NCI-H2107 treated with DMSO at 0.1 percent for 48 hours (cell line): ENCODE measurements around the gene SP140.
"Not testable (repeated sequence)": the region's sequence is repeated elsewhere in the genome, so short reads cannot be mapped to it uniquely, and the experiment has no call there.

ENCODE experiments used
- DNase-seq: peaks from one replicate; lab custom pipeline; 2025; ENCODE audit not compliant: unreplicated experiment; lab: John Stamatoyannopoulos, UW

SP140 gene

DNA sequence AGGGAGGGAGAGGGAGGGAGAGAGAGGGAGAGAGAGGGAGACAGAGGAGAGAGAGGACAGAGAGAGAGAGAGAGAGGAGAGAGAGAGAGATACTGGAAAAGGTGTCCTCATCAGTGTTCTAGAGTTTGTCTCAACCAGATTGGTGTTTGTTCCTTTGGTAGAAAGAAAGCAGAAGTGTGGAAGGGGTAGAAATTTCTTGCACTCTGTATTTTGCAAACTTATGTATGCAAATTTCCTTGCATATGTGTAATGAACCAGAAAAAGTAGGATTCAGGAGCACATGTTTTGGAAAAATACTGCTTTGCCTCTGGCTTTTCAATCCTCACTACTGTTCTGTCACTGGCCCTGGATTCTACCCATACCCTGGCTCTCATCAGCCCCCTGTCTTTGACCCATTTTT is 1.1 kb upstream of the SP140 start:
- DNase-seq = no peak

DNA sequence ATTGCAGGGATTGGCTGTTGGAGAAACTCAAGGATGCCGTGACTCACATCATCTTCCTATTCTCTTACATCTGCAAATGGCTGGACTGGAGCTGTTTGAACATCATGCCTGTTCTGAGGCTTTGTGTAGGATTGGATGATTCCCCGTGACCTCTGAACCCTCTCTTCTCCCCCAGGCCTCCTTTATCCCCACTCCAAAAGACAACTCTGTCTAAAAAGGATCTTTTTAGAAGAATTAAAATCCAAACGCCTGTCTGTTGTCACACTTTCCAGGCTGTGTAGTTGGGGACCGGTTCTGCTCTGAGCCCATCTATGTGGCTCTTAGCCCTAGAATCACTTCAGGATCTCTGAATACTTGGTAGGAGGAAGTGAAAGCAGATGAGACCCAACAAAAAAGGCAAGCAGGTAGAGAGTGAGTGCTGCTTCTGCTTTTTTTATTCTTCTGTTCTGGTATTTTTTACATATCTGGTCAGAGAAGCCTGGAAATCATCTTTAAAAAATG is 565 bp downstream of the SP140 start:
- DNase-seq = no peak

DNA sequence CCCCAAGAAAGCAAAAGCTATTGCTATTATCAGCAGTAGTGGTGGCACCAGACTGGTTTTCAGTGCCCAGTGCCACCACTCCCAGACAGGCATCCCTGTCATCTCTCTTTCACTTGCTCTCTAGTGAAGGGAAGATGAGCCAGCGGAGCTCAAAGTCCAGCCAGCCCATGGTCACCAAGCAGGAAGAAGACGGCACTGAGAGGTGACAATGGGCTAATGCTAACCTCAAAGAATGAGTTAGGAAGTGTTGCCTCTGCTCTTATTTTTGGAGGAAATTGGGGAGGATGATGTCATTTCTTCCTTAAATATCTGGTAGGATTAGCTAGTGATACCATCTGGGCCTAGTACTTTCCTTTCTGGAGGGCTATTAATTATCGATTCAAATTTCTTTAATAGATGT is 1.7 kb downstream of the SP140 start:
- no peak for DNase-seq

DNA sequence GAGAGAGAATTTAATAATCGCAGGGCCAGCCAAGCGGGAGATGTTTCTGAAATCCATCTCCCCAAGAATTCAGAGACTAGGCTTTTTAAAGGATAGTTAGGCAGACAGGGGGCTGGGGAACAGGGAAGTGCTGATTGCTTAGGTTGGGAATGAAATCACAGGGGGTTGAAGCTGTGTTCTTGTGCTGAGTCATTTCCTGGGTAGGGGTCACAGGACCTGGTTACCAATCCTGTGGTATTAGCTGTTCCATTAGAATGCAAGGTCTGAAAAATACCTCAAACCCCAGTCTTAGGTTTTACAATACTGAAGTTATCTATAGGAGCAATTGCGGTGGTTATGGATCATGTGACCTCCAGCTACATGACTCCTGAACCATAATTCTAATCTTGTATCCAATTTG is 4.6 kb downstream of the SP140 start:
- no peak for DNase-seq

DNA sequence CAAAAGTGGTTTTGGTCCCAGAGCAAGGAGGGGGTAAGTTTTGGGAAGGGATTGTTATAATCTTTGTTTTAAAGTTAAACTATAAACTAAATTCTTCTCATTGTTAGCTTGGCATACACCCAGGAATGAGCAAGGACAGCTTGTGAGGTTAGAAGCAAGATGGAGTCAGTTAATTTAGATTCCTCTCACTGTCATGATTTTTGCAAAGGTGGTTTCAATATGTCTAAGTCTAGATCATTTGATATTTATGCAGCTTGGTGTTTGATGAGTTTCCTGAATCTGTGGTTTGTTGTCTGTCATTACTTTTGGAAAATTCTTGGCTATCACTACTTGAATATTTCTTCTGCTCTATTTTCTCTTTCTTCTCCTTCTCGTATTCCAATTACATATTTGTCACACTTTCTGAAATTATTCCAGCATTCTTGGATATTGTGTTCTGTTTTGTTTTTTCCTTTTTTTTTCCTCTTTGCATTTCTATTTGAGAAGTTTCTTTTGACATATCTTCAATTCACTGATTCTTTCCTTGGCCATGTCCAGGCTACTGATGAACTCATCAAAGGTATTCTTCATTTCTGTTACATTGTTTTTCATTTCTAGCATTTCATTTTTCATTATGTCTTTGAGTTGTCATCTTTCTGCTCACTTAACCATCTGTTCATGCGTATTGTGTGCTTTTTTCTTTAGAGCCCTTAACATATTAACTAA is 5.1 kb downstream of the SP140 start:
- DNase-seq = no peak

DNA sequence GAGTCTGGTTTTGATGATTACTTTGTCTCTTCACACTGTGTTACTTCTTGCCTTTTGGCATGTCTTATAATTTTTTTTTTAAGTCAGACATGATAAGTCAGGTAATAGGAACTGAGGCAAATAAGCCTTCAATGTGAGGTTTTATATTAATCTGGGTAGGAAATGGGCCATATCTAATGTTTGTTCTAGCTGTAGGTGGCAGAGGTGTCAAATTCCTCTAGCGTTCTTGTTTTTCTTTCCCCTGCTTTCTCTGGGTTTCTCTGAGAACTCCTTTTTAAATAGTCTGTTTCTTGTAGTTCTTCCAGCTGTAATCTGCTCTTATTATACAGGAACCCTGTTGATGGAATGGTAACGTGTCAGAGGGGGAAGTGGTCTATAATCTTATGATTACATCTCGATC is 5.7 kb downstream of the SP140 start:
- no peak for DNase-seq

DNA sequence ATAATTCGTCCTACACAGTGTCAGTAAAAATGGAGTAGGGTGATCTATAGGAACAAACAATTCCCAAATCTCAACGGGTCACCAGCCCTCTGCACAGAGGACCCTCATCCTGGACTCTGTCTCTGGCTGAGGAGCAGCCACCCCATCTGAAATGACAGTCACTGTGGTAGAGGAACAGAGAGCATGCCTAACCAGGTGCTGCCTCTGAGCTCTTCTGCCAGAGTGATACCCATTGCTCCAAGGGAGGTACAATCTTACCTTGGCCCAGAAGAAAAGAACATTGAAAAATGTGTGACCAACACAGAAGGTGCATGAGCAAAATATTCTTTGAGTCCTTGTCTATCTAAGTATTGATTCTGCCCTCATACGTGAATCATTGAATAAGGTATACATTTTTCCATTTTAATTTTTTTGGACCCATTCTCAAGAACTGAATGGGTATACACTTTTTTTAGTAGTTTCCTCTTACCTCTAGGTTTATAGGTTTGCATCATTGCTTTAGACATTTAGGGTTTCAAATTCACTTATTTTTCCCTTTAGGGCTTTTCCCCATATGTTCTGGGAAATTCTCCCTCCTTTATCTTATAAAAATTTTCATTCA is 8.7 kb downstream of the SP140 start:
- DNase-seq = no peak

DNA sequence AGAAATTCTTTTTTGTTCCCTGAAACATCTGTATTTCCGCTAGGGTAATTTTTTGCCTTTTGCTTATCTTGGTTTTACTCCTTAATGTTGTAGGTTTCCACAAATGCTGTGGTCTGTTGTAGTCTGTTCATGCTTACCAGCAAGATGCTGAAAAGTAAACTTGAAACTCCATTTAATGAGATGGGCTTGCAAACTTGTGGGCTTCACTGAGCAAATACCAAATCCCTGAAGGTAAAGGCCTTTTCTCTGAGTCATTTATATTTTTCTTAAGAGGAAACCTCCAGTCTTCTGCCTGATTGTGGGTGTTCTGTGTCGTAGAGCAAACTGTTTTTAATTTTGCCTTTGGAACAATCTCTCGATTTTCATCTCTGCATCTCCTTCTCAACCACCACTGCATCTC is 9.3 kb downstream of the SP140 start:
- no peak for DNase-seq

DNA sequence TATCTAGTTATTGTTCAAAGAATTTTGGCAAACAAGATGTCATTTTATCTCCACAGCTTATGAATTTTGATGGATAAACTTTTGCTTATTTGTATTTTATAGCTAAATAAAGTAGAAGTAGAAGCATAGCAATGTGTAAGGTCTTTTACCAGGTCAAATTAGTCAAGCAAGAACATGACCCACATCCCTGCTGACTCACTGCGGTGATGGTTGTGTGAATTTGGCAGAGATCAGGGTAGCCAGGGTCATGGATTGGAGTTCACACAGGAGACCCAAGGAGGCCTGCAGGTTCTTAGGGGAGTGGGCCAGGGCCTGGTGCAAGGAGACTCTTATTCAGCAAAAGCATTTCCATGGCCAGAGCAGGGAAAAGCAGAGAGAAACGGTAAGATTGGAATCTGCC is 18.7 kb downstream of the SP140 start:
- DNase-seq = no peak

DNA sequence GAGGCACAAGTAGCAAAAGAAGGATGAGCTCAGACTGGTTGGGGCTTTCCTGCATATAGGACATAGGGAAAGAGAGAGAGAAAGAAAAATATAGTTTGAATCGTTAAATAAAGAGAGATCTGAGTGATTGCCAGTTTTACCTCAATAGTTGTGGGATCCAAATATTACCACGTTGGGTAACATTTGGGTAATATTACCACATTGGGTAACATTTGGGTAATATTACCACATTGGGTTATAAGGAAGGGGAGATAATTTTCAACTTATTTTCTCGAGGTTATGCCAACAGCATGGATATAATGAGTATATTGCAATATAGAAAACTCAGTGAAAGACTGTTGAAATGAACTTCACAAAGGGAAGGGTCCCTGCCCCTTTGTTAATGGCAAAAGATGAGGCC is 20.7 kb downstream of the SP140 start:
- DNase-seq = no peak

DNA sequence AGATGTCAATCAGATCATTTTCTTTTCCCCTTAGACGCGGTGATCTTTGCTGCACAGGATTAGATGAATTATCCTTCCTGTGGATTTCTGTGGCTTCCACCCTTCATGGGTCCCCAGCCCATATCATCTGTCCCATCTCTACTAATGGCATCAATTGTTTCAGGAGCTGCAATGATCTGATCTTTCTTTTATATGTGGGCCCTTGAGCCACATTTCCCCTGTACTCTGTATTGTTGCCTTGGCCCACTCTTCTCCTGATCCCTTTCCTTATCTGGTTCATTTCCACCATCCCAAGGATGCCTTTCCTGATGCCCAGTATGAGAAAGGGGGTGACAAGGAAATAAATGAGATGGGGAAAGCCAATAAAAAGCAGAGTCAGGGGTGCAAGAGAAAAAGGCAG is 24.7 kb downstream of the SP140 start:
- no peak for DNase-seq

DNA sequence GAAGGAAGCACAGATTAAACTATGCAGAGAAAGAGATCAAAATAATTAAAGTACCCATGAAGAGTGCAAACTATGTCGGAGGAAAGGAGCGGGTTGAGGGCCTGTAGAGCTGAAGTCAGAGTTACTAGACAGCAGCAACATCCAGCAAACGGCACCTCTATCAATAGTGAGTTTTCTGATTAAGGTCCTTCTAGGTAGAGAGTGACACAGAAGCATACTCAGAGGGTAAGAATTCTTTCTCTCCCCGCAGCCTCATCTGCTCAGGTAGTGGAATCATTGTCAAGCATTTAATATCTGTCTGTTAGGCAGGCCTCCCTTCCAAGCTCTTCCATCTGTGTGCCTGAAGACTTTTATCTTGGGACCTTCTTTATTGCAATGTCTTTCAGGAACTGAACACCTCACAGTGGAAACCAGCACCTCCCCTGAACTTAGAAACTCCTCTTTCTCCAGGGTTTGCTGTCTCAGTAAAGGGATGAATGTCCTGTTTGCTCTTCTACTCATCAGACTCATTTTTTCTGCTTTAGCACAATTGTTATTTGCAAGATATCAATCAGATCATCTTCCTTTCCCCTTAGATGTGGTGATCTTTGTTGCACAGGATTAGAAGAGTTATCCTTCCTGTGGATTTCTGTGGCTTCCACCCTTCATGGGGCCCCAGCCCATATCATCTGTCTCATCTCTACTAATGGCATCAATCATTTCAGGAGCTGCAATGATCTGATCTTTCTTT is 28.8 kb downstream of the SP140 start:
- DNase-seq = no peak

DNA sequence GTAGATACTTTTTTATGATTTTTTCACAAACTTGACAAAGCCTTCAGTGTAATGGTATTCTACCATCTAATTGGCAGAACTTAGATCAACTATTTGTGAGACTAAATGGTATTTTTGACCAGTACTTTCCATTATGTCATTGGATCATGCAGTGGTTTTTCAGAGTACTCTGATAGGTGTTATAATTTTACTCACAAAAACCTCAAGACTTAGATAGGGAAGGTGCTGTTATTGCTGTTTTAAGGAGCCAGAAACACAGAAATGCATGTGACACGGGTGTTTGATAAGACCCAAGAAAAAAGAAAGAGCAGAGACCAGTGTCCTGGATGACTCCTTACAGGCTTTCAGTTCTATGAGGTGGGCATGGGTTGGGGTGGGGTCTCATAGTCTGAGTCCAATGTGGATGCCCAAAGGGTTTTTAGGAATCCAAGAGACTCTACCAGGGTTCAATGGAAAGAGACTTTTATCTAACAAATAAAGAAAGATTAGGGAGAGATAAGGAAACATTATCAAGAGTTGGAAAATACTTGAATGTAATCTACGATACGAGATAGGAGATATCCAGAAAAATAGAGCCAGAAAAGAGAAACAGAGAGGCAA is 31.3 kb downstream of the SP140 start:
- no peak for DNase-seq

DNA sequence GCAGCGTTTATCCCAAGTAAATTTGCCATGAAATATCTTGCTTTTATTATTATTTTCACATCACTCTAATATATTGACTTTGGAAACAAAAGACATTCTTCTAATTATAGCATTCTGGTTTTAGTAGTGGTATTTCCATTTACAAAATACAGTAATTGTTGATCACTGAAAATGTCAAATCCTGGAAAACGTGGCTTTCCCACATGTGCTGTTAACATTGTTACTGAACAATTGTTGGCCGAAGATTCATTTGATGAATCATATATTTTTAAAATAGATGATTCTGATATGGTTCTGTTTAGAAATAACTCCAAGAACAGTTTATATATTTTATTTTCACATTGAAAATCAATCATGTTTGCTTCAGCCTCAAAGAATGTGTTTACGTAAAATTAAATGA is 32.9 kb downstream of the SP140 start:
- no peak for DNase-seq

DNA sequence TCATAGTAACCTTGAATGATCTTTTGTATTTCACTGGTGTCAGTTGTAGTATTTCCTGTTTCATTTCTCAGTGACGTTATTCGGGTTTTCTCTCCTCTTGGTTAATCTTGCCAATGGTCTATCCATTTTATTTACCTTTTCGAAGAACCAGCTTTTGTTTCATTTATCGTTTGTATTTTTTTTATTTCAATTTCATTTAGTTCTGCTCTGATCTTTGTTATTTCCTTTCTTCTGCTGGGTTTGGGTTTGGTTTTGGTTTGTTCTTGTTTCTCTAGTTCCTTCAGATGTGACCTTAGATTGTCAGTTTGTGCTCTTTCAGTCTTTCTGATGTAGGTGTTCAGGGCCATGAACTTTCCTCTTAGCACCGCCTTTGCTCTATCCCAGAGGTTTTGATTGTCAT is 36.7 kb downstream of the SP140 start:
- DNase-seq = no peak

DNA sequence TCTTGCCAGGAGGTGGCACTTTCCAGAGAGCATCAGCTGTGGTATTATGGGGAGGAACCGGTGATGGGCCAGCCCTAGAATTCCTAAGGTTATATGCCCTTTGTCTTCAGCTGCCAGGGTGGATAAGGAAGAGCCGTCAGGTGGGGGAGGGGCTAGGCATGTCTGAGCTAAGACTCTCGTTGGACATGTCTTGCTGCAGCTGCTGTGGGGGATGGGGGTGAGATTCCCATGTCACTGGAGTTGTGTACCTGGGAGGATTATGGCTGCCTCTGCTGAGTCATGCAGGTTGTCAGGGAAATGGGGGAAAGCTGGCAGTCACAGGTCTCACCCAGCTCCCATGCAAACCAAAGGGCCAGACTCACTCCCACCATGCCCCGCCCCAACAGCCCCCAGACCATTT is 39.4 kb downstream of the SP140 start:
- DNase-seq = not testable (repeated sequence)

DNA sequence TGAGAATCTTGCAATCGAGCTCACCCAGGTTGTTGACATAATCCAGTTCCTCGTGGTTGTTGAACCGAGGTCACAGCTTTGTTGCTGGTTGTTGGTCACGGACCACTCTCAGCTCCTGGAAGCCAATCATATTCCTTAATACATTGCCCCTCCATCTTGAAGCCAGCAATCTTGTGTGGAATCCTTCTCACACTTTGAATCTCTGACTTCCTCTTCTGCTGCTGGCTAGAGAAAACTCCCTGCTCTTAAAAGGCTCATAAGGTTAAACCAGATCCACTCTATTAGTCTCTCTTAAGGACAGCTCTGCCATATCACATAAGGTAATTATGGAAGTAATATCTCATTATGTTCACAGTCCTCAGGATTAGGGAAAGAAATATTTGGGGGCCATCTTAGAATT is 41.1 kb downstream of the SP140 start:
- no peak for DNase-seq

DNA sequence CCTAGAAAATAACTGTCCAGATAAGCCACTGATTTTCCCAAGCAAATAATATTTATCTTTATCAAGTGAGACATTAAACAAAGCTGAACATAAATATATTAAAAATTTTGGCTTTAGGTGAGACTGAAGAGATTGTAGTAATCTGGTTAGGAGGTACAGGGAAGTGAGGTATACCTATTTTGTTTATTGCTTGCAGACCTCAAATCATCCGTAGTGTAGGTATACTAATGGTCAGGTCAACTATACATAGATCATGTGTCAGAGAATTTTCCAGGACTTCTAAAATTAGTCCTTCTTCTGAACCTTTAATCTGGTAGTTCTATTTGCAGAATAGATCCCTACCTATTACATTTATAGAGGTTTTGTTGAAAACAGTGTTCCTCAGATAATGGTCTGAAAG is 41.5 kb downstream of the SP140 start:
- DNase-seq = no peak

DNA sequence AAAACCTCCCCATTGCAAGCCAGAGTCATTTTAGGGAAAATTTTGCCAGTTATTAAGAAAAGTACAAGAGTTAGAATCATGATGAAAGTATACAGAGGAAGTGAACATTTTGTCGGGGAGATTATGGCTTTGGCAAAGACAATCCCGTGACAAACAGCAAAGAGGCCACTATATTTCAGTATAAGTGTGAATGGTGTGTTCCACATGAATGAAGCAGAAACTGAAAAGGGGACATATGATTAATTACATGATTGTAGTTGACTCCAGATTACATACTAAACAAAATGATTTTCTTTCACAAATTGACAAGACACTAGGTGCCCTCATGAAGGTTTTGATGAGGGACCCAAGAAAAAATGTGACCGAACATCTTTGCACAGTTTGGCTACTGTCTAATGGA is 42.0 kb downstream of the SP140 start:
- no peak for DNase-seq

DNA sequence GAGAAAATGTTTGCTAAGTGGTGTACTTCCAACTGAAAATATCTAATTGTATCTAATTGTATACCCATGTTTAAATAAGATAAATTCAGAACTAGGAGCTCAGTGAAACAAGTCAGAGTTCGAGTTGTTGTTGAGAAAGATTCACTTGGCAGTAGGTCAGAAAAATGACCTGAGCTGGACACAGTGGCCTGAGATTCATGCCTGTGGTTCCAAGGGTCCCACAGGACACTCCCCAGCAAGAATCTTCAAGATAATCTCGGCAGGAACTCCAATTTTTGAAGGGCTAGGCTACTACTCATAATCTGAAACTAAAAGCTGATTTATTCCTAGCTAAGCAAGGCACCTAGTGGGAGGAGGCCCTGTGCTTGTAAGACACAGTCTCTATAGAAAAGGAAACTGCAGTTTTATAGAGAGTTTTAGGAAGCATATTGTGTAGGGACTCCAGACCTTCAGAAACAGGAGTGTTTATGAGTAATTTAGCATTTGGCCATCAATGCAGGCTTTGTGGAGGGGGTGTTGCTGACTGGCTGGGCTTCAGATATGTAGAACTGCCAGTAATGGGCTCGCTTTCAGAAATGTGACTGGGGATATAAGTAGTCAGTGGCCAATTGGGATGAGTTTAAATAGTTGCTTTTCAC is 43.2 kb downstream of the SP140 start:
- DNase-seq = no peak

DNA sequence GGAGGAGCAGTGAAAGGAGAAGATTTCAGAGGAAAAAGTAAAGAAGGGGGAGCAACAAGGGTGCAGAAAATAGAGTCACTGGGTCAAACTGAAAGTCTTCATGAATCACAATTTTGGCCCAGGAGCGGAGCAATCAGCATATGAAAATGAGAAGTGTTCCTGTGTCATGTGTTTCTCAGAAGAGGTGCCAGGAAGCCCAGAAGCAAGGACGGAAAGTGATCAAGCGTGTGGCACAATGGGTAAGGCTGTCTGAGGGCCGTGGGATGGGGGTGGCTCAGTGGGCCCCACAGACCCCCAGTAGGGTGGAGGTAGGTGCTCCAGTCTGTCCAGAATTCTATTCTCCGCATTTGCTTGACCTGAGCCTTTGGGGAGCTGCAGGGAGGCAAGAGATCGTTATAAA is 44.2 kb downstream of the SP140 start:
- DNase-seq = no peak
